C1 segment of cervical spinal cord (tissue), 14 donors: ENCODE data around the gene UCKL1.
"Not testable (repeated sequence)": the region's sequence is repeated elsewhere in the genome, so short reads cannot be mapped to it uniquely, and the experiment has no call there.

ENCODE experiments used
- DNase-seq, 14 donors: peaks; one replicate each; lab custom pipeline; 2025; lab: John Stamatoyannopoulos, UW

Gene UCKL1

GRCh38 chr20:63924241-63924640 is 32.0 kb downstream of the UCKL1 start:
- no peak for DNase-seq

GRCh38 chr20:63923651-63924050 is 32.6 kb downstream of the UCKL1 start:
- DNase-seq: no peak

GRCh38 chr20:63920226-63920625 is 36.0 kb downstream of the UCKL1 start:
- no peak for DNase-seq

GRCh38 chr20:63919130-63919529 is 37.1 kb downstream of the UCKL1 start:
- DNase-seq: no peak

GRCh38 chr20:63917811-63918210 is 38.4 kb downstream of the UCKL1 start:
- no peak for DNase-seq

- not testable (repeated sequence) for DNase-seq
Observed at GRCh38 chr20:63916371-63916939, 39.8 kb downstream of the UCKL1 start.

GRCh38 chr20:63915471-63915870 is 40.7 kb downstream of the UCKL1 start:
- DNase-seq: peak in 8 of 14 donors; percentile 4 to 46 (median 24)

- DNase-seq: no peak
Observed at GRCh38 chr20:63913768-63914167, 42.4 kb downstream of the UCKL1 start.

- peak in 10 of 14 donors; percentile 18 to 61 (median 32) for DNase-seq
Observed at GRCh38 chr20:63911176-63911575, 45.0 kb downstream of the UCKL1 start.

GRCh38 chr20:63908008-63908682 is 48.1 kb downstream of the UCKL1 start:
- no peak for DNase-seq

GRCh38 chr20:63903796-63904561 is 52.2 kb downstream of the UCKL1 start:
- DNase-seq: no peak

GRCh38 chr20:63900413-63900812 is 55.8 kb downstream of the UCKL1 start:
- no peak for DNase-seq

- DNase-seq: no peak
Observed at GRCh38 chr20:63898882-63899558, 57.2 kb downstream of the UCKL1 start.

GRCh38 chr20:63897978-63898561 is 58.1 kb downstream of the UCKL1 start:
- no peak for DNase-seq

GRCh38 chr20:63896264-63897105 is 59.7 kb downstream of the UCKL1 start:
- peak in 6 of 14 donors; percentile 12 to 47 (median 30) for DNase-seq

GRCh38 chr20:63895952-63896263 is 60.3 kb downstream of the UCKL1 start:
- DNase-seq: no peak

GRCh38 chr20:63895202-63895951 is 60.8 kb downstream of the UCKL1 start:
- DNase-seq: no peak

GRCh38 chr20:63894358-63895201 is 61.6 kb downstream of the UCKL1 start, which contains the start of gene DNAJC5:
TSS of gene DNAJC5 (plus strand) at chr20:63895126. CDS start at chr20:63928346, 33,220 bp downstream.
- DNase-seq: peak; percentile 41 to 95 (median 90)

- peak in 1 of 14 donors; percentile 58 for DNase-seq
Observed at GRCh38 chr20:63893999-63894357, 62.2 kb downstream of the UCKL1 start.
